ENCODE data around the gene PRKAA1.

- TF ChIP-seq CTCF (IDR thresholded peaks at IDR 0.05): no peak
- no peak for TF ChIP-seq EZH2 (IDR thresholded peaks at IDR 0.05; ENCODE audit: borderline replicate concordance, insufficient read depth, low read depth, low read length, poor library complexity, severe bottlenecking)
These were observed 14.0 kb downstream of the PRKAA1 start for GRCh38 chr5:40784027-40784653.
